Lower leg skin (tissue), 4 donors: Measurements from ENCODE around the gene GRIK5. TPM values are rescaled to one million over a fixed set of nuclear protein-coding genes. Genes with fewer than 3 reads are reported as not detected.

Source experiments
- DNase-seq, 2 donors: peaks; one replicate each; pipeline ENCODE4 v3.0.0-alpha.2; 2019; ENCODE audit warnings: low spot score in 2 of 2
- H3K4me3 ChIP-seq: fragments of 200-600 bp; sonication (generic); 2 replicates; pipeline ENCODE4 v1.5.1; 2017; ENCODE audit warnings: mild to moderate bottlenecking, low read depth; ENCODE audit not compliant: poor library complexity, severe bottlenecking
- POLR2A ChIP-seq, 2 donors: fragments of 450-650 bp; IDR thresholded peaks; one replicate each; pipeline ENCODE4 v1.6.1; 2016 to 2017; ENCODE audit warnings: antibody characterized with exemption in 2 of 2, mild to moderate bottlenecking in 1 of 2, moderate library complexity in 1 of 2
- WGBS, 2 donors: methylation state at CpG; one replicate each; pipeline ENCODE4 v1.1.5; 2018; 5-methylcytosine and 5-hydroxymethylcytosine counted together
- intact Hi-C: fragments of 100-400 bp; cut with DNase I; formaldehyde crosslinking; loops from one replicate; pipeline ENCODE4 v1.15.0; 2023; ENCODE audit warnings: low total_unique reads
- total RNA-seq, 4 donors: library from RNA; depleted of rRNA; stranded (reverse); fragments of >200 nt; gene quantifications; one replicate each; pipeline ENCODE4 v1.1.0, GENCODE V29; 2016
- TF ChIP-seq, protein P1 (sequence below), 3 donors: fragments of 450-650 bp; IDR thresholded peaks; one replicate each; pipeline ENCODE4 v1.5.1; 2016; ENCODE audit warnings: antibody characterized with exemption in 3 of 3, mild to moderate bottlenecking in 3 of 3, moderate library complexity in 2 of 3

The GRIK5 gene
- total RNA-seq, 4 donors from 2014 or later = 0.11 to 1.4 (median 0.82) TPM

- no peak overlapping the region for H3K4me3 ChIP-seq
- TF ChIP-seq, protein P1, sequence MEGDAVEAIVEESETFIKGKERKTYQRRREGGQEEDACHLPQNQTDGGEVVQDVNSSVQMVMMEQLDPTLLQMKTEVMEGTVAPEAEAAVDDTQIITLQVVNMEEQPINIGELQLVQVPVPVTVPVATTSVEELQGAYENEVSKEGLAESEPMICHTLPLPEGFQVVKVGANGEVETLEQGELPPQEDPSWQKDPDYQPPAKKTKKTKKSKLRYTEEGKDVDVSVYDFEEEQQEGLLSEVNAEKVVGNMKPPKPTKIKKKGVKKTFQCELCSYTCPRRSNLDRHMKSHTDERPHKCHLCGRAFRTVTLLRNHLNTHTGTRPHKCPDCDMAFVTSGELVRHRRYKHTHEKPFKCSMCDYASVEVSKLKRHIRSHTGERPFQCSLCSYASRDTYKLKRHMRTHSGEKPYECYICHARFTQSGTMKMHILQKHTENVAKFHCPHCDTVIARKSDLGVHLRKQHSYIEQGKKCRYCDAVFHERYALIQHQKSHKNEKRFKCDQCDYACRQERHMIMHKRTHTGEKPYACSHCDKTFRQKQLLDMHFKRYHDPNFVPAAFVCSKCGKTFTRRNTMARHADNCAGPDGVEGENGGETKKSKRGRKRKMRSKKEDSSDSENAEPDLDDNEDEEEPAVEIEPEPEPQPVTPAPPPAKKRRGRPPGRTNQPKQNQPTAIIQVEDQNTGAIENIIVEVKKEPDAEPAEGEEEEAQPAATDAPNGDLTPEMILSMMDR (IDR thresholded peaks at IDR 0.05) = no peak
- TF ChIP-seq POLR2A (IDR thresholded peaks at IDR 0.05) = no peak
- DNase-seq = no peak
- 86 to 88% methylated on average over 11 of the region's 11 CpGs for WGBS, 2 donors
- intact Hi-C loops = loop anchor here (5.0 kb wide), 1 partner anchor 86 kb away; no protein-coding TSS in a partner anchor
Measured at GRCh38 chr19:41971363-41971762, 98.6 kb downstream of the GRIK5 start.

DNA sequence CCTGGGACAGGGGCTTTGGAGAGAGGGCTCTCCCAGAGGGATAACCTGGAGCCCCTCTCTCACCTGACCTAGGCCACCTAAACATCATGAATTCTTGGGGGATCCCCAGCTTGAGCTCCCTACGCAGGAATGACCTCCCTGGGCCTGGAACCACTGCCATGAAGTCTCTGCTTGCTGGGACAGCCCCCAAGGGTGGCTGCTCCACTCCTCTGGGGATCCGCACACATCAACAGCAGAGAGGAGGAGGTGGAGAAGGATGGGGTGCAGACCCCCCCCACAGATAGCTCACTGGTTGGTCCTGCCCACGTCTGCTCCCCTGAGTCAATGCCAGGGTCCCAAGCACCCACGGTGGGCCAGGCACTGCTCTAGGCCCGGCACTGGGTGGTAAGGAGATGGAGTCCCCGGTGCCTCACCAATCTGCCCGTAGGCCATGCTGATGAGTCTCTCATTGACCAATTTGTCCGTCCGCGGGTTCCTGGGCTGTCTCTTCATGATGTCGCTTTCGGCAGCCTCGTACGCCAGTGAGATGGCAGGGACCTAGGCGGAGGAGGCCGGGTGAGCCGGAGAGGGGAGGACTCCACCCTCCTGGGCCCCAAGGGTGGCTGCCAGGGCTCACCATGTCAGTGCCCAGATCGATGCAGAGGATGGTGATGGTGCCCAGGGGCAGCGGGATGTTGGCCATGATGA lies 100.1 kb downstream of the GRIK5 start:
- H3K4me3 ChIP-seq = no peak overlapping the region
- intact Hi-C loops = loop anchor here (5.0 kb wide), 1 partner anchor 87 kb away; no protein-coding TSS in a partner anchor
- no peak for DNase-seq
- 90 to 92% methylated on average over 19 of the region's 19 CpGs for WGBS, 2 donors
- no peak for TF ChIP-seq POLR2A (IDR thresholded peaks at IDR 0.05)
- TF ChIP-seq, protein P1 (IDR thresholded peaks at IDR 0.05) = no peak

GRCh38 chr19:41968751-41969595 lies 101.0 kb downstream of the GRIK5 start:
- TF ChIP-seq, protein P1 (IDR thresholded peaks at IDR 0.05) = no peak
- no peak for TF ChIP-seq POLR2A (IDR thresholded peaks at IDR 0.05)
- no peak overlapping the region for H3K4me3 ChIP-seq
- intact Hi-C loops = no loop called here
- DNase-seq = no peak
- WGBS, 2 donors = 79% methylated on average over 27 to 28 of the region's 28 CpGs

GRCh38 chr19:41967054-41967783 lies 102.8 kb downstream of the GRIK5 start:
- TF ChIP-seq, protein P1 (IDR thresholded peaks at IDR 0.05) = no peak
- TF ChIP-seq POLR2A (IDR thresholded peaks at IDR 0.05) = no peak
- H3K4me3 ChIP-seq = no peak overlapping the region
- no peak for DNase-seq
- intact Hi-C loops = no loop called here
- 70% methylated on average over 25 to 26 of the region's 26 CpGs for WGBS, 2 donors

DNA sequence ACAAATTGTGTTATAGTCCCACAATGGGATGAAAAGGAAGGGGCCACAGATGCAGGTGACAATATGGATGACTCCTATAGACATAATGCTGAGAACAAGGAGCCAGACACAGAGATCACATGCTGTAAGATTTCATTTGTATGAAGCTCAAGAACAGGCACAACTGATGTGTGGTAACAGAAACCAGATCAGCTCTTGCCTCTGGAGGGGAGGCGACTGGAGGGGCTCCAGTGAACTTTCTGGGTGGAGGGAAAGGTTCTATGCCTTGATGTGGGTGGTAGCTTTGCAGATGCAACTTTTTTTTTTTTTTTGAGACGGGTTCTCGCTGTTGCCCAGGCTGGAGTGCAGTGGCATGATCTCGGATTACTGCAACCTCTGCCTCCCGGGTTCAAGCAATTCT lies 104.9 kb downstream of the GRIK5 start:
- intact Hi-C loops = no loop called here
- no peak for DNase-seq
- WGBS, 2 donors = 64 to 72% methylated on average over 5 of the region's 5 CpGs
- H3K4me3 ChIP-seq = no peak overlapping the region
- TF ChIP-seq, protein P1 (IDR thresholded peaks at IDR 0.05) = no peak
- TF ChIP-seq POLR2A (IDR thresholded peaks at IDR 0.05) = no peak
